DOHH2 (cell line): ENCODE measurements around the gene KCNQ1OT1.

Experiments
- CTCF ChIP-seq: fragments of 200-600 bp; sonication (generic); IDR thresholded peaks from one replicate; pipeline ENCODE4 v1.5.1; 2014; ENCODE audit warnings: antibody characterized with exemption, mild to moderate bottlenecking, low read depth, low read length; ENCODE audit not compliant: poor library complexity, severe bottlenecking
- EZH2phosphoT487 ChIP-seq: fragments of 200-600 bp; sonication (generic); IDR thresholded peaks from 2 replicates; pipeline ENCODE4 v1.6.1; 2017; ENCODE audit warnings: borderline replicate concordance, mild to moderate bottlenecking, antibody characterized with exemption, low read length, moderate library complexity, mixed read lengths

- TF ChIP-seq CTCF (no peak), EZH2phosphoT487 (no peak)
Observed at GRCh38 chr11:2694995-2695939, 4.5 kb downstream of the KCNQ1OT1 start.
